Neuronal stem cell (in vitro differentiated cells): Measurements from ENCODE around the gene OBSCN.

Experiments used
- DNase-seq: peaks from one replicate; pipeline ENCODE4 v3.0.0-alpha.2; 2013; ENCODE audit warnings: low spot score
- H2AFZ ChIP-seq: one replicate; pipeline ENCODE4 v1.6.1; 2013; ENCODE audit warnings: mild to moderate bottlenecking, low read length, inconsistent platforms
- H2AK5ac ChIP-seq: 2 replicates; pipeline ENCODE4 v1.6.1; 2013; ENCODE audit warnings: low read depth, mild to moderate bottlenecking, inconsistent platforms, low read length, moderate library complexity, mixed read lengths
- H2BK120ac ChIP-seq: 2 replicates; pipeline ENCODE4 v1.6.1; 2013; ENCODE audit warnings: low read depth, mild to moderate bottlenecking, inconsistent platforms, low read length, moderate library complexity, mixed read lengths
- H2BK12ac ChIP-seq: one replicate; pipeline ENCODE4 v1.6.1; 2013; ENCODE audit warnings: low read length, inconsistent platforms
- H2BK15ac ChIP-seq: 2 replicates; pipeline ENCODE4 v1.6.1; 2013; ENCODE audit warnings: mild to moderate bottlenecking, low read length, inconsistent platforms, mixed read lengths
- H2BK5ac ChIP-seq: one replicate; pipeline ENCODE4 v1.6.1; 2013; ENCODE audit warnings: inconsistent platforms, mild to moderate bottlenecking, low read length, moderate library complexity
- H3K14ac ChIP-seq: one replicate; pipeline ENCODE4 v1.6.1; 2013; ENCODE audit warnings: low read length, inconsistent platforms
- H3K18ac ChIP-seq: 2 replicates; pipeline ENCODE4 v1.6.1; 2013; ENCODE audit warnings: low read length, inconsistent platforms
- H3K23ac ChIP-seq: 2 replicates; pipeline ENCODE4 v1.6.1; 2013; ENCODE audit warnings: low read depth, mild to moderate bottlenecking, mixed read lengths, low read length, inconsistent platforms; ENCODE audit not compliant: poor library complexity
- H3K27ac ChIP-seq: replicated peaks from 3 replicates; pipeline ENCODE4 v1.5.1; 2013; ENCODE audit warnings: low read length, inconsistent platforms
- H3K27me3 ChIP-seq, 3 experiments: 2 replicates each; pipeline ENCODE4 v1.6.1; 2013; ENCODE audit warnings: low read length in 3 of 3, mild to moderate bottlenecking in 2 of 3, inconsistent platforms in 1 of 3, low read depth in 1 of 3, mixed read lengths in 1 of 3, moderate library complexity in 1 of 3; ENCODE audit not compliant: control insufficient read depth in 3 of 3, insufficient read depth in 3 of 3
- H3K36me3 ChIP-seq, 2 donors: replicated peaks in 1 of 2; 2 replicates each; pipeline ENCODE4 v1.6.1; 2013; ENCODE audit warnings: low read length in 2 of 2; ENCODE audit not compliant: control insufficient read depth in 2 of 2, insufficient read depth in 2 of 2
- H3K4ac ChIP-seq: 2 replicates; pipeline ENCODE4 v1.6.1; 2013; ENCODE audit warnings: inconsistent platforms, mild to moderate bottlenecking, low read length, moderate library complexity
- H3K4me1 ChIP-seq, 2 donors: 1 replicate in 1 of 2; 2 replicates in 1 of 2; pipeline ENCODE4 v1.6.1; 2013; ENCODE audit warnings: low read length in 2 of 2, low read depth in 1 of 2; ENCODE audit not compliant: control insufficient read depth in 2 of 2, insufficient read depth in 1 of 2
- H3K4me2 ChIP-seq: one replicate; pipeline ENCODE4 v1.6.1; 2013; ENCODE audit warnings: mild to moderate bottlenecking, low read length, inconsistent platforms; ENCODE audit not compliant: insufficient read depth, poor library complexity, severe bottlenecking
- H3K4me3 ChIP-seq, 2 donors: 2 replicates each; pipeline ENCODE4 v1.5.1; 2013; ENCODE audit warnings: low read length in 2 of 2, mild to moderate bottlenecking in 2 of 2, inconsistent platforms in 1 of 2, moderate library complexity in 1 of 2
- H3K79me1 ChIP-seq: one replicate; pipeline ENCODE4 v1.6.1; 2013; ENCODE audit warnings: low read depth, mild to moderate bottlenecking, inconsistent platforms, low read length, moderate library complexity
- H3K9ac ChIP-seq: one replicate; pipeline ENCODE4 v1.6.1; 2013; ENCODE audit warnings: mild to moderate bottlenecking, low read depth, low read length, inconsistent platforms; ENCODE audit not compliant: poor library complexity
- H3K9me3 ChIP-seq, 2 donors: replicated peaks in 1 of 2; 2 replicates each; pipeline versions ENCODE3 to v1.6.1; 2013; ENCODE audit warnings: low read length in 2 of 2, mild to moderate bottlenecking in 2 of 2, inconsistent platforms in 1 of 2, low read depth in 1 of 2, mixed read lengths in 1 of 2, moderate library complexity in 1 of 2; ENCODE audit not compliant: control insufficient read depth in 2 of 2, insufficient read depth in 1 of 2
- H4K8ac ChIP-seq: one replicate; pipeline ENCODE4 v1.6.1; 2013; ENCODE audit warnings: low read depth, mild to moderate bottlenecking, inconsistent platforms, low read length, moderate library complexity
- H4K91ac ChIP-seq: one replicate; pipeline ENCODE4 v1.6.1; 2013; ENCODE audit warnings: low read length, low read depth, mild to moderate bottlenecking, inconsistent platforms; ENCODE audit not compliant: poor library complexity
- whole genome bisulfite sequencing, 2 donors: extraction: QIAGEN DNeasy Blood & Tissue Kit; methylation state at CpG; one replicate each; pipeline ENCODE4 v1.1.7; 2013; ENCODE audit warnings: missing lambda C conversion rate in 2 of 2, mixed read lengths in 1 of 2; ENCODE audit not compliant: insufficient read length in 2 of 2, insufficient replicate concordance in 1 of 2; ENCODE audit errors: extremely low coverage in 2 of 2; 5-methylcytosine and 5-hydroxymethylcytosine counted together

The OBSCN gene

GRCh38 chr1:228178737-228179684, 28.8 kb upstream of the OBSCN start:
- Histone ChIP-seq H3K4me2 (no peak overlapping the region), H3K36me3 (peaks cover 2 to 25% of the 10 kb centered on the region in 2 donors), H2AK5ac (no peak overlapping the region), H3K27ac (no peak overlapping the region), H3K23ac (no peak overlapping the region), H2BK12ac (no peak overlapping the region), H2AFZ (no peak overlapping the region), H3K14ac (no peak overlapping the region), H2BK15ac (no peak overlapping the region), H3K9ac (no peak overlapping the region), H3K27me3 (no peaks in the 10 kb centered on the region), H4K8ac (no peak overlapping the region), H3K9me3 (no peaks in the 10 kb centered on the region), H3K4ac (no peak overlapping the region), H3K4me1 (peaks cover 0 to 1% of the 10 kb centered on the region in 2 donors), H2BK5ac (no peak overlapping the region), H2BK120ac (no peak overlapping the region), H3K18ac (no peak overlapping the region), H3K79me1 (peaks cover 11% of the 10 kb centered on the region), H3K4me3 (no peak overlapping the region), H4K91ac (no peak overlapping the region)
- WGBS, 2 donors: no CpG with 5 or more reads among the region's 12 CpGs
- DNase-seq: no peak

- no peak overlapping the region for H3K14ac ChIP-seq
- H2AK5ac ChIP-seq: no peak overlapping the region
- H3K9ac ChIP-seq: no peak overlapping the region
- H3K27me3 ChIP-seq: no peaks in the 10 kb centered on the region
- peaks cover 4% of the 10 kb centered on the region for H3K79me1 ChIP-seq
- no CpG with 5 or more reads among the region's 4 CpGs for WGBS, 2 donors
- no peak overlapping the region for H2BK12ac ChIP-seq
- no peak overlapping the region for H4K8ac ChIP-seq
- H3K9me3 ChIP-seq: no peaks in the 10 kb centered on the region
- H3K27ac ChIP-seq: no peak overlapping the region
- no peak overlapping the region for H3K4me2 ChIP-seq
- H3K4ac ChIP-seq: no peak overlapping the region
- H3K4me3 ChIP-seq: no peak overlapping the region
- DNase-seq: no peak
- no peak overlapping the region for H2BK120ac ChIP-seq
- H2BK15ac ChIP-seq: no peak overlapping the region
- H3K18ac ChIP-seq: no peak overlapping the region
- H4K91ac ChIP-seq: no peak overlapping the region
- no peak overlapping the region for H2AFZ ChIP-seq
- no peak overlapping the region for H2BK5ac ChIP-seq
- peaks cover under 1 to 16% of the 10 kb centered on the region in 2 donors for H3K36me3 ChIP-seq
- peaks cover 0 to 1% of the 10 kb centered on the region in 2 donors for H3K4me1 ChIP-seq
- H3K23ac ChIP-seq: no peak overlapping the region
Observed at GRCh38 chr1:228180271-228180958, 27.4 kb upstream of the OBSCN start.

GRCh38 chr1:228180959-228181644, 26.7 kb upstream of the OBSCN start:
- no peak overlapping the region for H4K91ac ChIP-seq
- no peak overlapping the region for H3K18ac ChIP-seq
- H2BK5ac ChIP-seq: no peak overlapping the region
- H3K27ac ChIP-seq: no peak overlapping the region
- H2BK15ac ChIP-seq: no peak overlapping the region
- H3K4ac ChIP-seq: no peak overlapping the region
- peaks cover 0 to 1% of the 10 kb centered on the region in 2 donors for H3K4me1 ChIP-seq
- H3K14ac ChIP-seq: no peak overlapping the region
- H3K79me1 ChIP-seq: peaks cover 4% of the 10 kb centered on the region
- no peak overlapping the region for H2AFZ ChIP-seq
- no peak overlapping the region for H4K8ac ChIP-seq
- WGBS, 2 donors: no CpG with 5 or more reads among the region's 7 CpGs
- no peaks in the 10 kb centered on the region for H3K27me3 ChIP-seq
- no peak overlapping the region for H2BK120ac ChIP-seq
- no peak overlapping the region for H2BK12ac ChIP-seq
- H3K9me3 ChIP-seq: no peaks in the 10 kb centered on the region
- no peak overlapping the region for H3K4me2 ChIP-seq
- no peak overlapping the region for H3K4me3 ChIP-seq
- H2AK5ac ChIP-seq: no peak overlapping the region
- no peak overlapping the region for H3K9ac ChIP-seq
- no peak for DNase-seq
- H3K23ac ChIP-seq: no peak overlapping the region
- peaks cover 0 to 10% of the 10 kb centered on the region in 2 donors for H3K36me3 ChIP-seq
